Urothelium cell line (cell line): Measurements from ENCODE around the gene NOL7.
A peak's percentile ranks its signal among the peaks of the same experiment; 100 is the strongest.

Experiments used
- DNase-seq: peaks from one replicate; pipeline ENCODE4 v3.0.0; 2011; ENCODE audit warnings: low spot score, mixed read lengths
- FAIRE-seq: peaks from 2 replicates; lab custom pipeline; 2011; peaks lifted over from hg19 to GRCh38; lab: Jason Lieb, UNC

The NOL7 gene

GRCh38 chr6:13593720-13594119 is 21.4 kb upstream of the NOL7 start:
- FAIRE-seq, result no peak
- DNase-seq, result no peak

DNA sequence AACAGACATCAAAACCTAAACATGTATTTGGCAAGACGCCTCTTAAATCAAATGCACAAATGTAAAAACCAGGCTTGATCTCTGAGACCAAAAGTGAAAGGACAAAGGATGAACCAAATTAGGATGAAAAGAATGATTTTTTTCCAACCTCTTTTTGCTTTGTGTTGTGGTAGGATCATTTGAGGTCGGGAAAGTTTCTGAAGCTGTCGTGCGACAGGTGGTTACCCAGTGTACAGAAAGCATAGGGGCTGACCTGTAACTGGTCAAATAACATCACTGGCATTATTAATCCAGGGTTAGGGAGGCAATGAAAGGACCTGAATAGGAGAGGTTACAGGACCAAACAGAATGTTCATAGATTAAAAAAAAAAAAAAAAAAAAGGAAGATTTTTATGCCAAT is 18.1 kb upstream of the NOL7 start:
- FAIRE-seq (no peak), DNase-seq (no peak)

GRCh38 chr6:13600036-13600435 is 15.1 kb upstream of the NOL7 start:
- FAIRE-seq, result no peak
- DNase-seq, result no peak

DNA sequence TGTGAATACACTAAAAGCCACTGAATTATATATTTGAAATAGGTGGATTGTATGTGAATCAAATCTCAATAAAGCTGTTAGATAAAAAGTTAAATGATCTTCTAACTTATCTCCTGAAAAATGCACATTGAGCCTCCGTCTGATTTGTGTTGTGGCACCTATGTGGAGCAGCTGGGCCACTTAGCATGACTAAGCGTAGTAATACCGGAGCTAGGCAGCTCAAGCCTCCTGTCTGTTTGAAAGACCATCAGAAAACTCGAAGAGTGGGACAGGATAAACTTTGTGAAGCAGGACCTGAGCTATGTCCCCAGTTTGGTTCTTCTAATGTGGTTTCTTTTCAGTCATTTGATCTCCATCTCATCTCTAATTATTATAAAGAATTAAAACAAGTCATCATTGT is 11.0 kb upstream of the NOL7 start:
- FAIRE-seq (no peak), DNase-seq (no peak)

DNA sequence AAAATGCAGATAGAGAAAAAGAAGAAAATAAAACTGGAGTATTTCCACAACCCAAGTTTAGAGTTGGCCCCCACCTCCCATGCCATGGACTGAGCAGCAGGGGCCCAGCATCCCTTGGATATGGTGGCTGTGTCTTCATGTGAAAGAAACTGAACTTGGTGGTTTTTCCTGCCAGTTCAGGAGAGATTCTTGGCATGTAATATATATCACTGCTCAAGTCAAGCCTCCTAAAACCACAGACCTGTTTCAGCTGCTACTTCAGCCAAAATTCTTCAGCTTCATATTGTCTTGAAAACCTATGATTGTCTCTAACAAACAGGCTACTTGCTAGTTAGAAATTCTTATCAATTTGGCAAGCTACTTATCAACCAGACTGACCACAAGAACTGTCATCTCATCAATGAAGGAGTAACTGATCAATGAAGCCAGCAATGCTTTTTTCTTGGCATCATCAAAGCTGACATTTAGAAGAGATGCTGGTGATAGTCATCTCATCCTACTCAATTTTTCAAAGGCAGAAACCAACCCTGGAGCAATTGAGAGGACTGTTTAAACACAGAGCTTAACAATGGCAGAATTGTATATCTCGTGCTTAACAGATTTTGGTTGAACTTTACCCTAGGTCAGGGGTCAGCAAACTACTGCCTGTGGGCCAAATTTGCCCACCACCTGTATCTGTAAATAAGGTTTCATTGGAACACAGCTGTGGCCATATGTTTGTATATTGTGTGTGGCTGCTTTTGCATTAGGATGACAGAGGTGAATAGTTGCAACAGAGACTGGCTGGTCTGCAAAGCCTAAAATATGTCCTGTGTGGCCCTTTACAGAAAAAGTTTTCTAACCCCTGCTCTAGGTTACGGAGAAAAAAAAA is 10.4 kb upstream of the NOL7 start:
- DNase-seq (no peak), FAIRE-seq (no peak)

DNA sequence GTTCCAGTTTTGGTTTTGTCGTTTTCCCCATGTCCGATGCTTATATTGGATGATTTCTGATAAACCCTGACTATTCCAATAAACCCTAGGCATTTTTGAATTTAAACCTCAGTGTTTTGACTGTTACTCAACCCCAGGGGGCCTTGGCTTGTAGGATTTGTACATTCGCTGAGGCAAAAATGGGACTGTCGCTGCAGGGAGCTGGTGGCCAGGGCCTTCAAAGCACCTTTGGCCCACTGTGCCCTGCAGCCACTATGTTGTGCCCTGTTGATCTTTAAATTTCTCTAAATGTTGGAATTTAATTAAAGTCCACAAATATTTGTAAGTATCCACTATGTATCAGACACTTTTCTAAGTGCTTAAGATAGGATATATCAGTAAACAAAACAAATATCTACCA is 9.5 kb upstream of the NOL7 start:
- DNase-seq (no peak), FAIRE-seq (no peak)

- DNase-seq (no peak), FAIRE-seq (no peak)
Measured at GRCh38 chr6:13611715-13612114, 3.4 kb upstream of the NOL7 start.

GRCh38 chr6:13613029-13613594 is 2.0 kb upstream of the NOL7 start:
- FAIRE-seq (no peak), DNase-seq (no peak)

GRCh38 chr6:13614126-13614925 is 809 bp upstream of the NOL7 start:
- DNase-seq, result peak; percentile 50
- no peak for FAIRE-seq

DNA sequence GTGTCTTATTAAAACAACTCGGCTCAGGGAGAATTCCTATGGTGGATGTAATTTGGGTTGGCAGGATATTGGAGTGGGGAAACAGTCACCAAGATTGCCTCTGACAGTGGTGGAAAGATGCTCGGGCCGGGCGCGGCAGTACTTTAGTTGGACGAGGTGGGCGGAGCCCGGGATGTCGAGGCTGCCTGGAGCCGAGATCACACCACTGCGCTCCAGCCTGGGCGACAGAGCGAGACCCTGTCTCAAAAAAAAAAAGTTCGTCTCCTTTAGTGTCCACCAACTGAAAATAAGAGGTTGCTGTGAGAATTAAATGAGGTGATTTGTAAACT is 621 bp downstream of the NOL7 start:
- DNase-seq (peak; percentile 21), FAIRE-seq (no peak)

DNA sequence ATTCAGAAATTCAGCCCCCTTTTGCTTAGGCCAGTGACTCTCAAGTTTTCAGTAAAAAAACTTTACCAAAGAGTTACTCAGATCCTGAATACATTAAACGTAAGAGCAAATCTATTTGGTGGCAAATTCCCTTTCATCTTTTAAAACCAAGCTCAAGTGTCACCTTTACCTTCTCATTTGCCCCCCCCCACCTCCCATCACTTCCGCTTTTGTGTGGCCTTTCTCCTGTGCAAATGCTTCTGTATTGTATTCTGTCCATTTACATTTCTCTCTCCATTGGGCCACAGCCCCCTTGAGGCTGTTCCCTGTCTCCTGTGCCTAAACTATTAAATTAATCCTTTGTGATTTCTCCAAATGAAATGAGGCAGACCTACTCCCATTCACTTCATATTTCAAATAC is 1.9 kb downstream of the NOL7 start:
- no peak for FAIRE-seq

GRCh38 chr6:13624871-13625288 is 9.7 kb downstream of the NOL7 start:
- DNase-seq (peak; percentile 26), FAIRE-seq (no peak)

More for the DNA sequence above, 1.9 kb downstream of the NOL7 start:
- no peak for DNase-seq

DNA sequence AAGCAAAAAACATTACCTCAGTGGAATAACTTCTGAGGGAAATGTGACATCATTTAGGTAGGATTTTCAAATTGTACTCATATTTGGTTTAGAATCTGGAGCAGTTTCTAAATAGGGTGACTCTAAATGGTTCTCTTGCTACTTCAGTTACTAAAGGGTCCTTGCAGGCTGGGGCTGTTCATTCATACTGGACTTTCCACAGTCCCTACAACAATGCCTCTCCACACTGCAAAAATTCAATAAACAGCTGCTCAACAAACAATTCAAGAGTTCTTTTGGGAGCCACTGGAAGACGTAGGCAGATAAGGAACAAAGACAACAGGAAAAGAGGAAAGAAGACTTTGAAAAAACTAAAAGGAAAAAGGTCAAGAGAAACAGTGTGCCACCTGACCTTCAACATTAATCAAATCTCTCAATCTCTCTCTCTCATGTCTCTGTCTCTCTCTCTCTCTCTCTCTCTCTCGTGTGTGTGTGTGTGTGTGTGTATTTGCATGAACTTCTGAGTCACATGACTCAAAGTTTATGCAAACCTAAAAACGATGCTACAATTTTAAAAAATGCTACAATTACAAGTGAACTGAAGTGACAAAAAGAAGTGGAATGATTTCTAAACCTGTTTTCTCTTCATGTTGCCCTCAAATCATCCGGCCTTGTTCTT is 14.5 kb downstream of the NOL7 start:
- DNase-seq, result no peak
- FAIRE-seq, result no peak

- no peak for DNase-seq
Measured at GRCh38 chr6:13630499-13630898, 15.4 kb downstream of the NOL7 start.

GRCh38 chr6:13633343-13633742 is 18.2 kb downstream of the NOL7 start:
- no peak for DNase-seq
- no peak for FAIRE-seq

More at GRCh38 chr6:13630499-13630898, 15.4 kb downstream of the NOL7 start:
- no peak for FAIRE-seq

DNA sequence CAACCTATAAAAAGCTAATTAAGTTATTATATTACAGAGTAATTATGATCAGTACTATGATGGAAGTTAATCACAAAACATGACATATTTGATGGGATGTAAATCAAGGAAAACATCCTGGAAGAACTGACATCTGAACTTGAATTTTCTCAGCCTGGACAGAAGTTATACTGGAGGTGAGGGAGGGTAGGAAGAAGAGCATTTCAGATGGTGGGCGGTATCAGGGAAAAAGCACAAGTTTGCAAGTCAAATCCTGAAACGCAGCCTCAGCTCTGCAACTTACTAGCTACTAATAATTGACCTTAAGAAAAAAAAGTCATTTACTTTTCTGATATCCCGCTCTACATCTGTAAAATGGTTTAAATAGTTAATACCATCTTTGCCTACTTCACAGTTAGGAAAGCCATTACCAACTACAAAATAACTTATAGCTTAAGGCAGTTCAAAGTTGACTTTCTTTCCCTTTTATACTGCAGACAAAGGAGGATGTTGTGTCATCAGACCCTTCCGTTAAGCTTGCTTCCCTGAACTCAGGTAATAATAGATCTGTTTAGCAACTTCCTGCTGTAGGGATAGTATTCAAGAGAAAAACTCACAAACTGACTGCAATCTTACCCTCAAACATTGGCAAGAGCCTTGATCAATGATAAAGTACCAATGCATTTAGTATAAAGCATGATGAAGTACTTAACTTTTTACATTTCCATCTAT is 21.0 kb downstream of the NOL7 start:
- FAIRE-seq (no peak), DNase-seq (no peak)

DNA sequence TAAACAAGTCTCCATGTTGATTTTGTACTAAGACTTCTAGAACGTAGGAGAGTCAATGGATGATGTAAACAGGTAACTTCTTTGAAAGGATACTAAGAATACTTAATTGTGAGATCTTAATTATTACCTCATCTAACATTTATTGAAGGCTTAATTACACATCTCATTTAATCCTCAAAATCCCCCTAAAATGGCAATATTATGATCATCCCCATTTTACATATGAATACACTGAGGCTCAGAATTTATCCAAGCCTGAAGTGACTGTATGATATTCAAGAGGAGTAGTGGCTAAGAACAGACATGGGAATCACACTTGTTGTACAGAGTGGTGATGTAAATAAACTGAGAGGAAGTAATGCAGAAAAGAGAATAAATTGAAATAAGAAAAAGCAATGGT is 22.9 kb downstream of the NOL7 start:
- FAIRE-seq (no peak), DNase-seq (no peak)

DNA sequence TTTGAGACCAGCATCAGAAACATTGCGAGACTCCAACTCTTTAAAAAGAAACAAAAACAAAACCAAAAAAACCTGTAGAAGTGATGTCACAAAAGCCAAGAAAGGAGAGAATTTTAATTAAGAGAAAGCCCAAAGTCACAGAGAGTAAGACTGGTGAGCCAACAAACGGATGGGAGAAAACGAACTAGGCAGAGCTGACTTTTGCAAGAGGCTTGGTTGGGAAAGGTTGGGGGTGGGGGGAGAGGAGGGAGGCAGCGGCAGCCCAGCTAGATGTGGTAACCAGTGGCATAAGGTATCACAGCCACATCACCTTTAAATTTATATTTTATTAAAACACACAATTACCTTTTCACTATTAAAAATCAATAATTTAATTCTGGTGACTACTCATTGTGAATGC is 23.5 kb downstream of the NOL7 start:
- DNase-seq (no peak), FAIRE-seq (no peak)

DNA sequence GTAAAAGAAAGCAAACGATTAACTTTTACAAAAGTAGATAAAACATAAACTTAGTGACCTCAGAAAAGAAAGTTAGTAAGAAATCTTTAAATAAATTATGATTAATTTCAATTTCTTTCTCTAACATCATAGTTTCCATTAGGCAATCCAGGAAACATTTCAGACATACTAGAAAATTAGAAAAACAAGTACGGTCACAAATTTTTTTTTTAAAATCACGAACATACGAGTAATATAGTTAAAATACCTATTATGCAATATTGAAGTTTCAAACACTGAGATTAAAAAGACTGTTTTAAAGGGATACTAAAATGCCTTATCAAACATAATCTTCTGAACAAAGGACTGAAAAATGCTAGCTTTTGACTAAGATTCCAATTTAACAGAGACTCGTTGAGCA is 26.2 kb downstream of the NOL7 start:
- FAIRE-seq (no peak), DNase-seq (no peak)

GRCh38 chr6:13643125-13643524 is 28.0 kb downstream of the NOL7 start:
- no peak for FAIRE-seq

DNA sequence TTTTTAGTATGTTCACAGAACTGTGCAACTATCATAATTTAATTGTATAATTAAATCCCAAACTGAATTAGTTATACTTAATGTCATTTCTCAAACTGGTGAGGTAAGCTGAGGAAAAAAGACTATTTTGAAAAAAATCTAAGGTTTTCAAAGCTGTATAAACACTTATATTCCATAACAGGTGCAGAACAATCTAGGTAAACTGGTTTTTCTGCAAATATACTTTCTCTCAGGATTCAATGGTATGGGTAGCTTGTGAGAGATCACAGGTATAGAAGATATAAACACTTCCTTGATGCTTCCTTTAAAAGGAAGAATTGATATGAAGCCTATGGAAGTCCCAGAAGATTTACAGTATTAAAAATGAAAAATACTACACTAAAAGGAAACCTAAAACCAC is 33.7 kb downstream of the NOL7 start:
- FAIRE-seq (no peak), DNase-seq (no peak)

More at GRCh38 chr6:13643125-13643524, 28.0 kb downstream of the NOL7 start:
- DNase-seq, result no peak
